OCI-LY1 (cell line): ENCODE results near the gene KLHL25.

ENCODE experiments used
- H2AFZ ChIP-seq: fragments of 200-600 bp; sonication (generic), shearing (Covaris generic); 2 replicates; pipeline ENCODE4 v1.6.0; 2014; ENCODE audit warnings: antibody characterized with exemption, mild to moderate bottlenecking, low read length
- H3F3A ChIP-seq: fragments of 200-600 bp; sonication (generic), shearing (Covaris generic); 2 replicates; pipeline ENCODE4 v1.6.0; 2014; ENCODE audit warnings: mild to moderate bottlenecking, antibody characterized with exemption, low read length, moderate library complexity; ENCODE audit not compliant: insufficient read depth
- H3K27ac ChIP-seq: fragments of 200-600 bp; sonication (generic); 2 replicates; pipeline ENCODE4 v1.5.1; 2014; ENCODE audit warnings: low read length, mixed run types, mild to moderate bottlenecking, low read depth; ENCODE audit not compliant: poor library complexity, severe bottlenecking
- H3K27me3 ChIP-seq: fragments of 200-600 bp; sonication (generic); 2 replicates; pipeline ENCODE4 v1.6.0; 2014; ENCODE audit warnings: antibody characterized with exemption, mild to moderate bottlenecking, low read length, moderate library complexity; ENCODE audit not compliant: insufficient read depth
- H3K36me3 ChIP-seq: fragments of 200-600 bp; sonication (generic); 2 replicates; pipeline ENCODE4 v1.6.1; 2014; ENCODE audit warnings: mild to moderate bottlenecking, antibody characterized with exemption, low read length, moderate library complexity, mixed read lengths; ENCODE audit not compliant: insufficient read depth
- H3K4me1 ChIP-seq: fragments of 200-600 bp; sonication (generic); 2 replicates; pipeline ENCODE4 v1.5.1; 2014; ENCODE audit warnings: mild to moderate bottlenecking, low read length, moderate library complexity; ENCODE audit not compliant: insufficient read depth, severe bottlenecking
- H3K4me2 ChIP-seq: fragments of 200-600 bp; sonication (generic), shearing (Covaris generic); 2 replicates; pipeline ENCODE4 v1.6.1; 2014; ENCODE audit warnings: low read length
- H3K4me3 ChIP-seq: fragments of 200-600 bp; sonication (generic); 2 replicates; pipeline ENCODE4 v1.5.1; 2014; ENCODE audit warnings: low read length, low read depth, mild to moderate bottlenecking, mixed read lengths; ENCODE audit not compliant: poor library complexity, severe bottlenecking
- H3K79me2 ChIP-seq: fragments of 200-600 bp; shearing (Covaris generic); 2 replicates; pipeline ENCODE4 v1.6.1; 2016; ENCODE audit warnings: mixed run types, low read length, mixed read lengths; ENCODE audit not compliant: insufficient read depth
- H3K9ac ChIP-seq: fragments of 200-600 bp; sonication (generic), shearing (Covaris generic); 2 replicates; pipeline ENCODE4 v1.6.1; 2014; ENCODE audit warnings: mild to moderate bottlenecking, low read length, mixed read lengths
- H3K9me2 ChIP-seq: fragments of 200-600 bp; sonication (generic), shearing (Covaris generic); 2 replicates; pipeline ENCODE4 v1.6.1; 2014; ENCODE audit warnings: low read depth, mild to moderate bottlenecking, low read length, mixed read lengths
- H3K9me3 ChIP-seq: fragments of 200-600 bp; shearing (Covaris generic); 2 replicates; pipeline ENCODE4 v1.6.1; 2014; ENCODE audit warnings: low read length, mixed read lengths
- H4K20me1 ChIP-seq: fragments of 200-600 bp; sonication (generic), shearing (Covaris generic); 2 replicates; pipeline ENCODE4 v1.6.0; 2016; ENCODE audit warnings: mild to moderate bottlenecking, low read length; ENCODE audit not compliant: insufficient read depth
- EZH2 ChIP-seq: fragments of 200-600 bp; sonication (generic), shearing (Covaris generic); IDR thresholded peaks from 2 replicates; pipeline ENCODE4 v1.8.0; 2017; ENCODE audit warnings: borderline replicate concordance, mixed run types, mild to moderate bottlenecking, antibody characterized with exemption, low read length, moderate library complexity, mixed read lengths
- TF ChIP-seq, protein P1 (sequence below): fragments of 200-600 bp; sonication (generic), shearing (Covaris generic); IDR thresholded peaks from 2 replicates; pipeline ENCODE4 v1.5.1; 2017; ENCODE audit warnings: mild to moderate bottlenecking, antibody characterized with exemption, low read length, moderate library complexity, mixed read lengths

The KLHL25 gene

DNA sequence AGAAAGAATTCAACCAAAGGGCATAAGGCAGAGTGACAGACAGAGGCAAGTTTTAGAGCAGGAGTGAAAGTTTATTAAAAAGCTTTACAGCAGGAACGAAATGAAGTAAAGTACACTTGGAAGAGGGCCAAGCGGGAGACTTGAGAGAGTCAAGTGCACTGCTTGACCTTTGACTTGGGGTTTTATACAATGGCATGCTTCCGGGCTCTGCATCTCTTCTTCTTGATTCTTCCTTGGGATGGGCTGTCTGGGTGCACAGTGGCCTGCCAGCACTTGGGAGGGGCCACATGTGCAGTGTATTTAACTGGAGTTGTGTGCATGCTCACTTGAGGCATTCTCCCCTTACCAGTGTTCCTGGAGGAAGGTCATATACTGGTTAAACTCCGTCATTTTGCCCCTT is 30.4 kb upstream of the KLHL25 start:
- H3K79me2 ChIP-seq = no peaks in the 10 kb centered on the region
- H3K9me2 ChIP-seq = no peaks in the 10 kb centered on the region
- no peaks in the 10 kb centered on the region for H3K9me3 ChIP-seq
- no peaks in the 10 kb centered on the region for H3K36me3 ChIP-seq
- no peak overlapping the region for H3K9ac ChIP-seq
- no peak overlapping the region for H3K4me2 ChIP-seq
- no peaks in the 10 kb centered on the region for H3F3A ChIP-seq
- no peak overlapping the region for H2AFZ ChIP-seq
- no peaks in the 10 kb centered on the region for H3K4me1 ChIP-seq
- H3K27me3 ChIP-seq = no peaks in the 10 kb centered on the region
- no peak for TF ChIP-seq EZH2
- TF ChIP-seq, protein P1, sequence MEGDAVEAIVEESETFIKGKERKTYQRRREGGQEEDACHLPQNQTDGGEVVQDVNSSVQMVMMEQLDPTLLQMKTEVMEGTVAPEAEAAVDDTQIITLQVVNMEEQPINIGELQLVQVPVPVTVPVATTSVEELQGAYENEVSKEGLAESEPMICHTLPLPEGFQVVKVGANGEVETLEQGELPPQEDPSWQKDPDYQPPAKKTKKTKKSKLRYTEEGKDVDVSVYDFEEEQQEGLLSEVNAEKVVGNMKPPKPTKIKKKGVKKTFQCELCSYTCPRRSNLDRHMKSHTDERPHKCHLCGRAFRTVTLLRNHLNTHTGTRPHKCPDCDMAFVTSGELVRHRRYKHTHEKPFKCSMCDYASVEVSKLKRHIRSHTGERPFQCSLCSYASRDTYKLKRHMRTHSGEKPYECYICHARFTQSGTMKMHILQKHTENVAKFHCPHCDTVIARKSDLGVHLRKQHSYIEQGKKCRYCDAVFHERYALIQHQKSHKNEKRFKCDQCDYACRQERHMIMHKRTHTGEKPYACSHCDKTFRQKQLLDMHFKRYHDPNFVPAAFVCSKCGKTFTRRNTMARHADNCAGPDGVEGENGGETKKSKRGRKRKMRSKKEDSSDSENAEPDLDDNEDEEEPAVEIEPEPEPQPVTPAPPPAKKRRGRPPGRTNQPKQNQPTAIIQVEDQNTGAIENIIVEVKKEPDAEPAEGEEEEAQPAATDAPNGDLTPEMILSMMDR = no peak
- no peaks in the 10 kb centered on the region for H4K20me1 ChIP-seq
- no peak overlapping the region for H3K4me3 ChIP-seq
- no peak overlapping the region for H3K27ac ChIP-seq

DNA sequence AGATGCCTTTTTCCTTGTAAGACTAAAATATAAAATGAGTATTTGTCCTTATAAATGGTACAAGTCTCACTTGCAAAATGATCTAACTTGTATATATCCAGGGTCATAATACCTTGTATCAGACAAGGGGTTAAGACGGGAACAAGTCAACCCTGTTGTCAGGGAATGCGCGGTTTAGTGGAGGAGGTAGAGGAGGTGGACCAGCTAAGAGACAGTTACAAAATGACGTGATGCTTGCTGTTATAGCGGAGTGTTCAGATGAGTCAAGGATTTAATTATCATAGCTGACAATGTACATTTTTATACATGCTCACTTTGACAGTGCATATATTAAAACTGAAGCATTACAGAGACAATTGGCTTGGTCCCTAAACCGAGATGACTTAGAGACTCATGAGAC is 26.8 kb upstream of the KLHL25 start:
- Histone ChIP-seq H3K4me2 (no peak overlapping the region), H2AFZ (no peak overlapping the region), H4K20me1 (no peaks in the 10 kb centered on the region), H3K79me2 (no peaks in the 10 kb centered on the region), H3K36me3 (no peaks in the 10 kb centered on the region), H3K9ac (no peak overlapping the region), H3K9me3 (no peaks in the 10 kb centered on the region), H3F3A (no peaks in the 10 kb centered on the region), H3K4me1 (no peaks in the 10 kb centered on the region), H3K27ac (no peak overlapping the region), H3K9me2 (no peaks in the 10 kb centered on the region), H3K27me3 (no peaks in the 10 kb centered on the region), H3K4me3 (no peak overlapping the region)
- no peak for TF ChIP-seq EZH2
- TF ChIP-seq, protein P1 = no peak

DNA sequence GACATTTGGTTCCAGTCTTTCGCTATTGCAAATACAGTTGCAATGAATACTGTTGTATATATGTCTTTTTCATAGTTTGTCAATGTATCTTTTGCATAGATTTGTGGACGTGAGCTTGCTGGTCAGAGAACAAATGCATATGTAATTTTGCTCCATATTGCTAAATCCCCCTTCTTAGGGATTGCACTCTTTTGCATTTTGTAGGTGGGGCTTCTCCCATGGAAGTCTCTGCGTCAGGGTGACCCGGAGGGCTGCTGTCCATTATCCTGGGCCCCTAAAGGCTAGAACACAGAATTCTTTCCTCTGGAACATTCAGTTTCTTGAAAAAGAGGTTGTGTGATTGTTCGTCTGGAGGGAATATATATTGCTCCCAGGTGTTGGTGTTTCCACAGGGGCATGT is 25.2 kb upstream of the KLHL25 start:
- Histone ChIP-seq H3K9me3 (no peaks in the 10 kb centered on the region), H3F3A (no peaks in the 10 kb centered on the region), H3K9me2 (no peaks in the 10 kb centered on the region), H4K20me1 (no peaks in the 10 kb centered on the region), H2AFZ (no peak overlapping the region), H3K36me3 (no peaks in the 10 kb centered on the region), H3K27me3 (no peaks in the 10 kb centered on the region), H3K4me3 (no peak overlapping the region), H3K4me2 (no peak overlapping the region), H3K27ac (no peak overlapping the region), H3K4me1 (no peaks in the 10 kb centered on the region), H3K79me2 (no peaks in the 10 kb centered on the region), H3K9ac (no peak overlapping the region)
- TF ChIP-seq, protein P1 = no peak
- no peak for TF ChIP-seq EZH2
